Hypothalamus (tissue), 51 donors: ENCODE data around the gene DEFB132.

Experiments
- DNase-seq, 51 donors: peaks; one replicate each; lab custom pipeline; 2025; lab: John Stamatoyannopoulos, UW

Gene DEFB132

DNA sequence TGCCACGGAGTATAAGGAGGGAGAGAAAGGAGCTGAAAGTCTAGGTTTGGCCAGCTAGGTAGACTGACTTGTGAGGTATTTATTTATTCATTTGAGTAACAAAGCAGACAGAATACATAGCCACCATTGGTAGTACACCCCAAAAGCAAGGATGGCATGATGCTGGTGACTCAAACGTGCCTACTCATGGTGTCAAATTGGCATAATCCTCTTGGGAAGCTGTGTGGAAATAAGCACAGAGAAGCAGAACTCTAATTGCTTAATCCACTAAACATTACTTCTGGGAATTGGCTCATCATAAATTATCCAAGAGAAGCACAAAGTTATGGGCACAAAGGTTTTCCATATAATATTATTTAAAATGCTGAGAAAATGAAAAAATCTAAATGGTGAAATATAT lies 2.5 kb downstream of the DEFB132 start:
- no peak for DNase-seq

DNA sequence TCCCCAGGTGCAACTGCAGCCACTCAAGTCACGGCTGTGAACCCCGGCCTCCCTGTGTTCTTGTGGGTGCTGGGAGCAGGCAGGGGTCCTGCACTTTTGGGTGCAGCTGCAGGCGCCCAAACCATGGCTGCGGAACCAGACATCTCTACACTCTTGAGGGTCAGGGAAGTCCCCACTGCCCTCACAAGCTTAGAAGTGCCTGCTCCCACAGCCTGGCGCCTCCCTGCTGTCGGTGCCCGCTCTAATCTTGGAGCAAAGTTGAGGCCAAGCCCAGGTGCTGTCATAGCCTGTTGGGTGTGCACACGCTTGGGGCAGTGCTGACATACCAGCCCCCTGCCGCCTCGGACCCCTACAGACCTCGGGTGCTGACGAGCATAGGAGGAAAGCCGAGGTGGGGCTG lies 6.2 kb downstream of the DEFB132 start:
- DNase-seq: no peak

DNA sequence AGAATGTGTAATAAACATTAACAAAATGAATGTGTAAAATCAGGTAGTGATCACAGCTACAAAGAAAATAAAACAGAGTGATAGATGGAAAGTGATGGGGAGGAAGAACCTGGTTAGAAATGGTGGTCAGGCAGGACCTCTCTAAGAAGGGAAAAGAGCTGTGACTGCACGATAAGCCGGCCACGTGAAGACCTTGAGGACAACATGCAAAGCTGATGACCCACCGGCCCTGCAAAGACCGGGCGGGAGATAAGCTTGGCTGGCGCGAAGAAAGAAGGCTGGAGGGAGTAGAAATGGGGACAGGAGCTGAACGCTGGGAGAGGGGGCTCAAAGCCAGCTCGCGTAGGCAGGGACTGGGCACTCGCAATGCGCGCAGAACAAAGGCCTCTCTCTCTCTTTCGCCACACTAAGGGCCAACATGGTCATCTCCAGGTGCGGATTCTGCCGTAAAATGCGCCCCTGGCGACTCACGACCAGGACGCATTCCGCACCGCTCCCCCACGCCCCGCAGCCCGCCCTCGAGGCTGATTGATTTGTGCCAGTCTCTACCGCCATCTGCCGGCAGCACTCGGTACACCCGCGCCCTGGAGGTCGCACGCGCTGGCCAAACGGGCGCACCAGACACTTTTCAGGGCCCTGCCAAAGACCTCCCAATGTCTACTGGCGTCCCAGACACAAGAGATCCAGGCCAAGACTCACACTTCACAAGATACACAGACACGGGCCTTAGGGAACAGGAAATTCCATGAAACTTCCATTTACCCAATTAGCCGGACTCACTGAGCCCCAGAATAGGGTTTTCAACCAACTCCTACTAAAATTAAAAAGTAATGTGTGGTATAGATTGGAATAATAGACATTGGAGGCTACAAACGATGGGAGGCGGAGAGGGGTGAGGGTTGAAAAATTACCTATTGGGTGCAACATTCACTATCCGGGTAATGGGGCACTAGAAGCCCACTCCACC lies 9.4 kb downstream of the DEFB132 start:
- DNase-seq: peak; percentile 5 to 86 (median 68)

DNA sequence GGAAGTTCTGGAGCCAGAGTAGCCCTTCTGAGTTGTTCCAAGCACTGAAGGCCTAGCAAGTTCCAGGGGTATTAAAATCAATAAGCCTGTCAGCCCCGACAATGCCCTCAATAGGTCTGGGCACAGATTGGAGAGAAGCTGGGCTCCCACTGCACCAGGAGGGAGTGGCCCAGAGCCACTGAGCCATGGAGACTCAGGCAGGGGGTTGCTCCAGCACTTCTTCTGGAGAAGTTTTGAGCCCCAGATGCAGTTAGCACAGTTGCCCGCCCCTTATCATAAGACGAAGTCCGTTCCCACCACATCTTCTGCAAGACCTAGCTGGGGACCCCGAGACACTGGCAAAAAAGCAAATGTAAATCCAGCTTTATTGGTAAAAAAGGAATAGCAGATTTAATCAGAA lies 13.0 kb downstream of the DEFB132 start:
- DNase-seq: no peak

DNA sequence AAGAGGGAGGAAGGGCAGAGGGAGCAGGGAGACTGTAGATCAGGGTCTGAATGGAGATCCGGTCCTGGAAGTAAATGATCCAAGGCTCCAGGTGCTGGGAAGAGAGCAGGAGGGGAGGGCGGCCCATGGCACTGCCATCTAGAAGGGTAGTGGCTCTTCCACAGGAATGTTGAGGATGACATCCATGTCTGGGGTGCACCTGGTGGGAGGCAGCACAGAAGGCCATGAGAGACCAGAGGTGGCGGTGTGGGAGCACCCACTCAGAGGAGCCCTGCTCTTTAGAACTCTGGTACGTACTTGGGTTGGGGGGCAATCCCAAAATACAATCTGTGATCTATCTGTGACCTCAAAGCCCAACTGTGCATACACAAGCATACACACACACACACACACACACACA lies 13.5 kb downstream of the DEFB132 start:
- DNase-seq: no peak

DNA sequence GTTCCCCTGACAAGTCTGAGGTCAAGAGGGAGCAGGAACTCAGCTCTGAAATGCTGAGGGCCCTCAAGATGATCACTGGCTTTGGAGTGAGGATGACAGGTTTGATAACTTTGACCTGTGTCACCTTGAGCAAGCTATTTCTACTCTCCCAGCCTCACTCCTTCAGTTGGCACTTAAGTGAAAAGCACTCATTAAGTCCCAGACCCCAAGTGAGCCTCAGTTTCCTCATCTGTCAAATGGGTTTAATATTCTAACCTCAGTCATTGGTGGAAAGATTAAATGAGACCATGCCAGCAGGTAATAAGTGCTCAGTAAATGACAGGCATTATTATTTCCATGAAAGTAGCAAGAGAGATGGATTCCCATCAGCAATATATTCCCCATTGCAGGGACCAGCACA lies 14.0 kb downstream of the DEFB132 start:
- DNase-seq: no peak

DNA sequence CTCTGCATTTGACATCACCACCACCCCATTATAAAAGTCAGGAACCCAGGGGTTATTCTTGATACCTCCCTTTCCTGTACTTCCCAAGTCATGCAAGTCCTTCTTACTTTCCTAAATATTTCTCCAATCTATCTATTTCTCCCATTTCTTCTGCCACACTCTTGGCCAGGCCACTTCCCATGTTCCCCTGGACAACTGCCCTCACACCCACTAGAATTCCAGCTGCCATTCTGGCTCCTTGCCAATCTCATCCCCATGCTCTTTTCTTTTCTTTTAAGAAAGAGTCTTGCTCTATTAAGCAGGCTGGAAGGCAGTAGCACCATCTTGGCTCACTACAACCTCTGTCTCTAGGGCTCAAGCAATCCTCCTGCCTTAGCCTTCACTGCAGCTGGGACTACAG lies 15.2 kb downstream of the DEFB132 start:
- DNase-seq: no peak

DNA sequence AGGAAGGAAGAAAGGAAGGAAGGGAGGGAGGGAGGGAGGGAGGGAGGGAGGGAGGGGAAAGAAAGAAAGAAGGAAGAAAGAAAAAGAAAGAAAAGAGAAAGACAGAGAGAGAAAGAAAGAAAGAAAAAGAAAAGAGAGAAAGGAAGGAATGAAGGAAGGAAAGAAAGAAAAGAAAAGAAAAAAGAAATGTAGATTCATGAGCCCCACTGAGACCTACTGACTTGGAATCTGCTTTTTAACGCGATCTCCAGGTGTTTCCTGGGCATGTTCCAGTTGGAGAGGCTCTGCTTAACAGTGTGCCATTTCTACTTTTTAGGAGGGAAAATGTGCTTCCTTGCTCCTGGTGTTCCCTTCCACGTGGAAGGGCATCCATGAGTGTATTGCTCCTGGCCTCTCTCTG lies 16.4 kb downstream of the DEFB132 start:
- no peak for DNase-seq

DNA sequence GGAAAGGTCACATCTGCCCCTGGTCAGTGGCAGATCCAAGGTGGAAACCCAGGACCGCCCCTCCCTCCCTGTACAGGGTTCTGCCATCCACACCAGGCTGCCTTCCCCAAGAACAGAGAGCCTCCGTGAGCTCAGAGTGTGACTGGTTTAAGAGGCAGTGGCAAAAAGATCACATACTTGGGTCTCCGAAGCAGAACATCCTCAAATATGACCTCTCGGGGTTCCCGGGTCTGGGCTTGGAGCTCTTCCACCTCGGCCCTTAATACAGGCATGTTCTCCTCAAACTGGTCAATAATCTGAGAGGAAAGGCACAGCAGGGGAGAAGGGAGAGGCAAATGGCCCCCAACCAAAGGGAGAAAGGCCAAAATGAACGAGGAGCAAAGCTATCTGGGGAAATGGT lies 18.3 kb downstream of the DEFB132 start:
- DNase-seq: no peak

DNA sequence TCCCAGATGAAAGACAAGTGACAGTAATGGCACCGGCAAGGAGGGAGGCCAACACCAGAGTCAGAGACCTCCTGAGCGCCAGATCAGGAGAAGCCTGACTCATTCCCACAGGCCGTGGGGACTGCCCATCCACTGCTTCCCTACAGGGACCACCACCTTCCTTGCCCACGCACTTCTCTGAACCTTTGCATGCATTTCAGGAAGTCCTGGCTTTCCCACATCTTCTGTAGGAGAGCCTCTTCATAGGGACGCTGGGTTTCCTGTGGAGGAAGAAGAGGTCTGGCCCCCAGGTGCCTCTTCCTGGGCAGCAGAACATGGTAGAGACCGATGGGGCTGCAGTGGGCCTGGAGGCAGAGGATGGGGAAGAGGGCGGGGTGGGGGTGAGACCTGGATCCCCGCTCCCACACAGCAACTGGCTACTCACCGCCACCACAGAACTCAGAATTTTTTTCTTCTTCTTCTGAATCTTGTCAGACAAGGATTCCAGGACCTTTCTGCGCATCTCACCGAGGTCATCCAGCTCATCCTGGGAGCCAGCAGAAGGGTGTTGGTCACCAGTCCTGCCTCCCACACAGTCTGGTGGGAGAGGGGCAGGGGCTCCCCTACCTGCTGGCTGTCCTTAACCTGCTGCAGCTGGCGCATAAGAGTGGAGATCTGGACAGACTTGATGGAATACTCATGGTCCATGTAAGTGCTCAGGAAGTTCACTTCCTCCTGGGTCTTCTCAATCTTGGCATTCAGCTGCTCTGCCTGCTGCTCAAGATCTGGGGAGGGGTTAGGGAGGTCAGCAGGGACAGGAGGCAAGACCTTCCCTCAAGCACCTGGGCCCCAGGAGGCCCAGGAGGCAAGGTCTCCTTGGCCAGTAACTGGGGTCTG lies 19.3 kb downstream of the DEFB132 start:
- DNase-seq: no peak

DNA sequence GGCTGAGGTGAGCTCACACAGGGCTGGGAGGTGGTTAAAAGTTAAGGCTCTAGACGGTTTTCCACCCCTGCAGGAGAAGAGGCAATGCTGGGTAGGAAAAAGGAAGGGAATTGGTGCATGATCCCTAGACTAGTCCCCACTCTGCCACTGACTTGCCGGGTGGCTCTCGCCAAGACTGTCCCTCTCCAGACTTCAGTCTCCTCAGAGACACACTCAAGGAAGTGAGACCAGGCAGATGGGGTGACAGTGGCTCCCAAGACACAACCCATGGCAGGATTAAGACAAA lies 19.9 kb downstream of the DEFB132 start:
- no peak for DNase-seq

DNA sequence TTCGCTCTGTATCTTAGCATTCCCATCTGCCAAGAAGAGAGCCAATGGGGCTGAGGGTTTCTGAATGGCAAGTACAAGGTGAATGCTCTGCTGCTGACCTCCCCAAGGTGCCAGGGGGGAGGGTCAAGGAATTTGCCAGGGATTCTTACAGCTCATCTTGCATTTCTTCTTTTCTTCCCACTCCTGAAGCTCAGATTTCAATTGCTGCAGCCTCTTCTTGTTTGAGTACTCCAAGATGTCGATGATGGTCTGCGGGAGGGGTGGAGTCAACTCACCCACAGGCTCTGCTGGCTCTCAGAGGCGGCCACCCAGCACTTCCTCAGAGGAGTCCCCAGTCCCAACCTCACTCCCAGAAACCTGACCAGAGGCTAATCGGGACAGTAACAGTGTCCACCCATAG lies 20.7 kb downstream of the DEFB132 start:
- DNase-seq: no peak

DNA sequence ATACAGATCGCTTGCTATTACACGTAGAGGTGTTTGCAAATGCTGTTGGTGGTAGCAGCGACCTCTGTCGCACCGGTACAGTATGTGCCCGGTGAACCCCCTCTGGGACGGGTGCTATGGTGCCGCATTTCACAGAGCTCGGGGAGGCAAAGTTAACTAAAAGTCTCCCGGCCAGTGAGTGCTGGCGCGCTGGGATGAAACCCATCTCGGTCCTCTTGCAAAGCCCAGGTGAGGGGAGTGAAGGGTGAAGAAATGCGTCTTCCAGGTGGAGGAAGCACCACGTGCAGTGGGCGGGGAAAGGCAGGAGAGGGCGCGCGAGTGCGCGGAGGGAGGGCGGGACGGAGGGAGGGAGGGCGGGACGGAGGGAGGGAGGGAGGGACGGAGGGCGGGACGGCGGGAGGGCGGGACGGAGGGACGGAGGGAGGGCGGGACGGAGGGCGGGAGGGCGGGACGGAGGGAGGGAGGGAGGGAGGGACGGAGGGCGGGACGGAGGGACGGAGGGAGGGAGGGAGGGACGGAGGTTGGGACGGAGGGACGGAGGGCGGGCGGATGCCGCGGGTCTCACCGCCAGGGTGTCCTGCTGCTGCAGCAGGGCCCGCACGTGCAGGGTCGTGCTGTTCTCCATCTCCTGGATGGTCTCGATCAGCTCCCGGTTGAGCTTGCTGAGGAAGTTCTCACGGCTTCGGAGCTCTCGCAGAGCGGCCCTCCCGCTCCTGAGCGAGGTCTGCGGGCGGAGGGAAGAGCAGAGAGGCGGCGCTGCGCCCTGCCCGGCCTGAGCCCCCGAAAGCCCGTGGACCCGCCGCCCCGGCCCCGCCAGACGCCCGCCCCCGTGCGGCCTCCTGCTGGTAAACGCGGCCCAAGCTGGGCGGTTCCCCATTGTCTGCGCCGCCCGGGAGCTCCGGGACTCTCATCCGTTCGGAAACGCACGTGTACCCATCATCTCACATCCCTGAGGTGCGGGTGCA lies 21.4 kb downstream of the DEFB132 start:
- peak in 1 of 51 donors; percentile 51 for DNase-seq

DNA sequence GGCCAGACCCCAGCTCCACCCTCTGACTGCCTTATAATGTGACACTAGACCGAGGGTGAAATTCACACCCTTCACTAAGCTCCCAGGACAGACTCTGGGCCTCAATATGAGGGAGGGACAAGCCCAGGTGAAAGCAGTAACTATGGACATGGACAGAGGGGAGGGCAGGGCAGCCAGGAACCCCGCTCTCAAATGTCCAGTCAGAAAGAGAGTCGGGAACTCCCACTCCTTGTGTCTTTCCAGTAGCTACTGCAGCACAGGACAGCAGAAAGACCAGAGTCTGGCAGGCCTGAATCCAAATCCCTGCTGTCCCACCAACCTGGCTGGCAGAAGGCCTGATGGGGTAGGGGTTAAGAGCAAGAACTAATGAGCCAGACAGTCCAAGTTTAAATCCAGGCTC lies 26.6 kb downstream of the DEFB132 start:
- no peak for DNase-seq

DNA sequence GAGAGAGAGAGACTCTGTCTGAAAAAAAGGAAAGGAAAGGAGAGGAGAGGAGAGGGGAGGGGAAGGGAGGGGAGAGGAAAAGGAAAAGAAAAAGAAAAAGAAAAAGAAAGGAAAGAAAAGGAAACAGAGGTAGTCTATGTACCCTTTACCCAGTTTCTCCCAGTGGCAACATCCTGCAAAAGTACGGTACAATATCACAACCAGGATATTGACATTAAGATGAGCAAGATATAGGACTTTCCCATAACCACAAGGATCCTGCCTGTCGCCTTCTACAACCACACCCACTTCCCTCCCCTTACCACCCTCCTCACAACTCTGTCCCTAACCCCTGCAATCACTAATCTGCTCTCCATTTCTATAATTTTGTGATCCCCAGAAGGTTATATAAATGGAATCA lies 29.0 kb downstream of the DEFB132 start:
- DNase-seq: no peak

DNA sequence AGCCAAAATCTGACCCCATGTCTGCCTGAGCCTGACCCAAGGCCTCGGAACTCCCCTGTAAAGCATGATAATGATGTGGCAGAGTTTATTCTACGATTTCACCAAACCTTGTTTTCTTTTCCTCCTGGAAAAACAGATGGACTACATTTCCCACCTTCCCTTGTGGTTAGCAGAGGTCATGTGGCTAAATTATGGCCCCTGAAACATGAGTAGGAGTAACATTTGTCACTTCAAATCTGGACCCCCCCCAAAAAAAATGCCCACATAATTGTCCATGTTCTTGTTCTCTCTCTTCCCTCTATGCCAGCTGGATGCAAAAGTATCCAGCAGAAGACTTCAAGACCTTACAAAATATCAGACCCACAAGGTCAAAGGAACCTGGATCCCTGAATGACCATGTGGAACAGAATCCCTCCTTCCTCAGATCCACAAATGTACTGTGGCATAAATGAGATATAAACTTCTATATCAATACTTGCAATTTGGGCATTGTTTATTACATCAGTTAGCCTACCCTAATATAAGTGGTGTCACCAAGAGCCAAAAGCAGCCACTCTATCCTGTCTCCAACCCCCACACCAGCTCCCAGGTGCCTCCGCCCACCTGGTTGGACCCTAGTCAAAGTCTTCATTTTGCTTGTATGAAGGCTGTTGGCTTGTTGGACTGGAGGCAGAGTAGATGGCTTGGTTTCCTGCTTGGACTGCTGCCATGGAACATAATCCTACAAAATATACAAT lies 31.6 kb downstream of the DEFB132 start:
- no peak for DNase-seq

DNA sequence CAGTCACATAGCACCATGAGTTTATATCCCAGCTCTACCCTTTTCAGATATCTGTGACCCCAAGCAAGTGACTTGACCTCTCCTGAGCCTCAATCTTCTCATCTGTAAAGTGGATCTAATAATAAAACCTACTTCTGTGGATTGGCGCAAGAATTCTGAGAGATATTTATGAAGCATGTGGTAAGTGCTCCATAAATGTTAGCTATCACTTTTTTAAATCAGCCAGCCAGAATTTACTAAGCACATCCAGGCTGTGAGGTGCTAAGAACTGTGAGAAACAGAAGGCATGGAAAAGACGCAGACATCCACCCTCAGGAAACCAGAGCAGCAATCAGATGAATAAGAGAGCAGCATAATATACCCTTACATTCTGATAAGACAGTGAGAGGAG lies 32.2 kb downstream of the DEFB132 start:
- no peak for DNase-seq

DNA sequence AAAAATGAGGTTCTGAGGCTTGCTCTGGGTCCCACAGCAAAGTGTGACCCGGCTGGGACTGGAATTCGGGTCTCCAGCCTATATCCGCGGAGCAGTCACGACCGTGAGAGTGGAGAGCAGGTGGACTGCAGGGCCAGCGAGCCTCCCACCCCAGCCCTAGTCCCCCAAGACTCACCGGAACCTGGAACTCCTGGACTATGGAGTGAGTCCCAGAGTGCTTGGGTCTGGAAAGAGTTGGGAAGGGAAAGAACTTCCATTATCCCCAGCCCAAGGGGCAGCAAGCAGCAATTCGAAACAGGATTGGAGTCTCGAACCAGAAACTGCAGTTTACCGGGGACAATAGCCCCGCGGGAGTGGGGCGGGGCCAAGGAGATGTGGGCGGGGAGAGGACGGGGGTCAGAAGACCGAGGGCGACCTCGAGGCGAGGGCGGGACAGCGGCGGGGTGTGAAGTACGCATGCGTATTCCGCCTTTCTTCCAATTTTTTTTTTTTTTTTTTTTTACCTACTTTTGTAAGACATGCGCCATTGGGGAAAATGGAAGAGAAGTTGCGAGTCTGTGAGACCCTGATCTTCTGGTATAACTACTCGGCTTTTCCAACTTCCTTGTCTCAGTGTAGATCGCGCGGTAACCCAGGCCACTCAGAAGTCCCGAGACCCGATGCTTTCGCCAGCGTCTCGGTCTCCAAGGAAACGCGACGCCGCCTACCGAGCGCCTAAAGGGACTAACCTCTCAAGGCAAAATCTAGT lies 32.7 kb downstream of the DEFB132 start, which contains the start of gene C20orf96:
C20orf96 (minus strand) TSS at position 667 of the 748 bp plus-strand sequence; CDS start at position 527, 140 bp downstream.
- DNase-seq: peak; percentile 40 to 91 (median 77)

DNA sequence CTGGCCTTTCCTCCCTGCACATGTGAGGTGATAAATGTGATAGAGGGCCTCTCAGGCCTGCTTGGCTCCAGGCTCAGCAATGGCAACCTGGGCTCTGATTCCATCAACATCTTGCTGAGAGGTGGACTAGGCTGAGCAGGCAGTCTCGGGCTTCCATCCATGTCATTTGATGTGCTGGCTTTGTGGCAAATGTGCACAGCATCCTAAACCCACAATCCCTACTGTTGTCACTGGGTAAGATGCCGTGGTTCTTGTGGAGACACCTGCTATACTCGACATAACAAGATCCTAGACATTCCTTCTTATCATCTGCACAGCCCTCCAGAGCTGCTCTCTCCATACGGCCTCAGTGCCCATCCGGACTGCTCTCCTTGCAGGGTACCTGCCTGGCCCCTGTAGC lies 37.1 kb downstream of the DEFB132 start:
- no peak for DNase-seq
